ENCODE results near the gene DMAC1.

DMAC1 gene

GRCh38 chr9:7799234-7799943 lies at the start of gene DMAC1:
DMAC1 (minus strand) TSS chr9:7799778; CDS start chr9:7799734, 44 bp downstream.
- peak within 1 kb of the TSS; percentile 100 for H2AFZ ChIP-seq (ENCODE audit: low read depth, low read length)
- H3K4me2 ChIP-seq (ENCODE audit: low read length), result peak within 1 kb of the TSS; percentile 90
- H4K20me1 ChIP-seq (ENCODE audit: insufficient read depth, low read length), result no peaks in the 10 kb centered on the region
- TF ChIP-seq CTCF (IDR thresholded peaks at IDR 0.05; ENCODE audit: low read depth, low read length) (no peak), EZH2phosphoT487 (IDR thresholded peaks at IDR 0.05; ENCODE audit: low read depth) (no peak)
- H3K9me3 ChIP-seq (ENCODE audit: insufficient read depth, low read length), result no peaks in the 10 kb centered on the region
- peaks cover 9% of the 10 kb centered on the region for H3K79me2 ChIP-seq (ENCODE audit: low read length)
- peak within 1 kb of the TSS; percentile 82 for H3K4me3 ChIP-seq (ENCODE audit: low read length)
- peaks cover 16% of the 10 kb centered on the region for H3K36me3 ChIP-seq (replicated peaks; ENCODE audit: low read depth, low read length)
- H3K27ac ChIP-seq (ENCODE audit: low read length), result peak within 1 kb of the TSS; percentile 57
- H3K9ac ChIP-seq (ENCODE audit: low read length), result peak within 1 kb of the TSS; percentile 76
- no peaks in the 10 kb centered on the region for H3K27me3 ChIP-seq (ENCODE audit: low read depth, low read length)
- H3K4me1 ChIP-seq (ENCODE audit: low read length), result peaks cover 9% of the 10 kb centered on the region; the same call in 1 of the 2 replicates

- H3K79me2 ChIP-seq (ENCODE audit: low read length), result no peaks in the 10 kb centered on the region
Observed at GRCh38 chr9:7849362-7849761, 49.8 kb upstream of the DMAC1 start.

GRCh38 chr9:7848498-7848897 lies 48.9 kb upstream of the DMAC1 start:
- no peaks in the 10 kb centered on the region for H3K79me2 ChIP-seq (ENCODE audit: low read length)
- no peaks in the 10 kb centered on the region for H4K20me1 ChIP-seq (ENCODE audit: insufficient read depth, low read length)
- no peaks in the 10 kb centered on the region for H3K27me3 ChIP-seq (ENCODE audit: low read depth, low read length)
- no peak overlapping the region for H3K9ac ChIP-seq (ENCODE audit: low read length)
- H3K4me1 ChIP-seq (ENCODE audit: low read length), result no peaks in the 10 kb centered on the region
- no peaks in the 10 kb centered on the region for H3K9me3 ChIP-seq (ENCODE audit: insufficient read depth, low read length)
- H3K36me3 ChIP-seq (replicated peaks; ENCODE audit: low read depth, low read length), result no peaks in the 10 kb centered on the region
- no peak for TF ChIP-seq EZH2phosphoT487 (IDR thresholded peaks at IDR 0.05; ENCODE audit: low read depth)
- no peak for TF ChIP-seq CTCF (IDR thresholded peaks at IDR 0.05; ENCODE audit: low read depth, low read length)
- H3K4me3 ChIP-seq (ENCODE audit: low read length), result no peak overlapping the region
- H3K4me2 ChIP-seq (ENCODE audit: low read length), result no peak overlapping the region
- no peak overlapping the region for H2AFZ ChIP-seq (ENCODE audit: low read depth, low read length)
- H3K27ac ChIP-seq (ENCODE audit: low read length), result no peak overlapping the region

More at GRCh38 chr9:7849362-7849761, 49.8 kb upstream of the DMAC1 start:
- no peaks in the 10 kb centered on the region for H4K20me1 ChIP-seq (ENCODE audit: insufficient read depth, low read length)
- H3K36me3 ChIP-seq (replicated peaks; ENCODE audit: low read depth, low read length), result no peaks in the 10 kb centered on the region
- H3K4me2 ChIP-seq (ENCODE audit: low read length), result no peak overlapping the region
- no peaks in the 10 kb centered on the region for H3K4me1 ChIP-seq (ENCODE audit: low read length)
- no peak overlapping the region for H3K4me3 ChIP-seq (ENCODE audit: low read length)
- no peaks in the 10 kb centered on the region for H3K9me3 ChIP-seq (ENCODE audit: insufficient read depth, low read length)
- TF ChIP-seq EZH2phosphoT487 (IDR thresholded peaks at IDR 0.05; ENCODE audit: low read depth), result no peak
- no peak overlapping the region for H3K9ac ChIP-seq (ENCODE audit: low read length)
- H3K27ac ChIP-seq (ENCODE audit: low read length), result no peak overlapping the region
- H2AFZ ChIP-seq (ENCODE audit: low read depth, low read length), result no peak overlapping the region
- H3K27me3 ChIP-seq (ENCODE audit: low read depth, low read length), result no peaks in the 10 kb centered on the region

- H3K4me1 ChIP-seq (ENCODE audit: low read length), result no peaks in the 10 kb centered on the region
- H3K4me3 ChIP-seq (ENCODE audit: low read length), result no peak overlapping the region
- TF ChIP-seq CTCF (IDR thresholded peaks at IDR 0.05; ENCODE audit: low read depth, low read length) (peak; percentile 45), EZH2phosphoT487 (IDR thresholded peaks at IDR 0.05; ENCODE audit: low read depth) (no peak)
- no peak overlapping the region for H3K27ac ChIP-seq (ENCODE audit: low read length)
- no peaks in the 10 kb centered on the region for H3K36me3 ChIP-seq (replicated peaks; ENCODE audit: low read depth, low read length)
- H3K4me2 ChIP-seq (ENCODE audit: low read length), result no peak overlapping the region
- H3K9ac ChIP-seq (ENCODE audit: low read length), result no peak overlapping the region
- no peaks in the 10 kb centered on the region for H3K79me2 ChIP-seq (ENCODE audit: low read length)
- H4K20me1 ChIP-seq (ENCODE audit: insufficient read depth, low read length), result no peaks in the 10 kb centered on the region
- no peak overlapping the region for H2AFZ ChIP-seq (ENCODE audit: low read depth, low read length)
- H3K9me3 ChIP-seq (ENCODE audit: insufficient read depth, low read length), result no peaks in the 10 kb centered on the region
- no peaks in the 10 kb centered on the region for H3K27me3 ChIP-seq (ENCODE audit: low read depth, low read length)
Observed at GRCh38 chr9:7844242-7844641, 44.7 kb upstream of the DMAC1 start.

Measured in OCI-LY3 (cell line).